COLO829 (cell line): ENCODE measurements around the gene NPAS1.
"Not testable (repeated sequence)": the region's sequence is repeated elsewhere in the genome, so short reads cannot be mapped to it uniquely, and the experiment has no call there.

Experiments
- DNase-seq: peaks from one replicate; pipeline ENCODE4 v3.0.0; 2012; ENCODE audit warnings: low spot score

NPAS1 gene

GRCh38 chr19:47047272-47047762 lies 27.7 kb downstream of the NPAS1 start:
- no peak for DNase-seq

- peak; percentile 96 for DNase-seq
Observed at GRCh38 chr19:47047763-47048405, 28.2 kb downstream of the NPAS1 start.

- no peak for DNase-seq
Observed at GRCh38 chr19:47049307-47049700, 29.7 kb downstream of the NPAS1 start.

- not testable (repeated sequence) for DNase-seq
Observed at GRCh38 chr19:47050562-47050961, 30.9 kb downstream of the NPAS1 start.

- no peak for DNase-seq
Observed at GRCh38 chr19:47056411-47056810, 36.8 kb downstream of the NPAS1 start.

- DNase-seq = no peak
Observed at GRCh38 chr19:47057328-47057727, 37.7 kb downstream of the NPAS1 start.

GRCh38 chr19:47058621-47059022 lies 39.0 kb downstream of the NPAS1 start:
- no peak for DNase-seq

GRCh38 chr19:47063874-47064273 lies 44.2 kb downstream of the NPAS1 start:
- no peak for DNase-seq

GRCh38 chr19:47065242-47065641 lies 45.6 kb downstream of the NPAS1 start:
- DNase-seq = no peak

GRCh38 chr19:47066376-47067214 lies 47.0 kb downstream of the NPAS1 start:
- DNase-seq = no peak

GRCh38 chr19:47067215-47067847 lies 47.7 kb downstream of the NPAS1 start:
- no peak for DNase-seq

GRCh38 chr19:47068246-47068645 lies 48.6 kb downstream of the NPAS1 start:
- no peak for DNase-seq

GRCh38 chr19:47068876-47069406 lies 49.3 kb downstream of the NPAS1 start:
- DNase-seq = no peak

- DNase-seq = no peak
Observed at GRCh38 chr19:47069795-47070194, 50.2 kb downstream of the NPAS1 start.

- DNase-seq = no peak
Observed at GRCh38 chr19:47070756-47071155, 51.1 kb downstream of the NPAS1 start.

GRCh38 chr19:47071731-47072130 lies 52.1 kb downstream of the NPAS1 start:
- no peak for DNase-seq

- DNase-seq = no peak
Observed at GRCh38 chr19:47072323-47072722, 52.7 kb downstream of the NPAS1 start.

- DNase-seq = no peak
Observed at GRCh38 chr19:47073574-47073973, 53.9 kb downstream of the NPAS1 start.

GRCh38 chr19:47074621-47075020 lies 55.0 kb downstream of the NPAS1 start:
- DNase-seq = no peak

GRCh38 chr19:47075179-47075810 lies 55.7 kb downstream of the NPAS1 start:
- DNase-seq = no peak

GRCh38 chr19:47075941-47076340 lies 56.3 kb downstream of the NPAS1 start:
- no peak for DNase-seq

- DNase-seq = not testable (repeated sequence)
Observed at GRCh38 chr19:47078351-47078750, 58.7 kb downstream of the NPAS1 start.
